OCI-LY7 (cell line): ENCODE results near the gene SMTNL2.

Source experiments
- CTCF ChIP-seq: fragments of 200-600 bp; sonication (generic); conservative IDR thresholded peaks from 2 replicates; pipeline ENCODE4 v1.5.1; 2014; ENCODE audit warnings: mild to moderate bottlenecking, antibody characterized with exemption, low read length, moderate library complexity, mixed read lengths
- EZH2phosphoT487 ChIP-seq: fragments of 200-600 bp; sonication (generic); IDR thresholded peaks from 2 replicates; pipeline ENCODE4 v1.6.1; 2018; ENCODE audit warnings: low read depth, borderline replicate concordance, mild to moderate bottlenecking, mixed run types, antibody characterized with exemption, low read length, moderate library complexity, mixed read lengths

- TF ChIP-seq CTCF (peak; percentile 55), EZH2phosphoT487 (no peak)
Observed at GRCh38 chr17:4560837-4561256, 23.5 kb upstream of the SMTNL2 start.
